Hepatocyte (in vitro differentiated cells): ENCODE data around the gene PI4KA.

Source experiments
- CTCF ChIP-seq: fragments of 200-600 bp; sonication (generic); IDR thresholded peaks from 2 replicates; pipeline ENCODE4 v1.5.1; 2016; ENCODE audit warnings: antibody characterized with exemption, mild to moderate bottlenecking; ENCODE audit not compliant: poor library complexity
- EZH2 ChIP-seq: fragments of 200-600 bp; sonication (generic); IDR thresholded peaks from 2 replicates; pipeline ENCODE4 v1.6.1; 2016; ENCODE audit warnings: antibody characterized with exemption, mild to moderate bottlenecking, borderline replicate concordance
- EZH2phosphoT487 ChIP-seq: fragments of 200-600 bp; sonication (generic); IDR thresholded peaks from one replicate; pipeline ENCODE4 v1.6.1; 2018; ENCODE audit warnings: antibody characterized with exemption, mild to moderate bottlenecking, low read depth, moderate library complexity; ENCODE audit not compliant: unreplicated experiment, severe bottlenecking

DNA sequence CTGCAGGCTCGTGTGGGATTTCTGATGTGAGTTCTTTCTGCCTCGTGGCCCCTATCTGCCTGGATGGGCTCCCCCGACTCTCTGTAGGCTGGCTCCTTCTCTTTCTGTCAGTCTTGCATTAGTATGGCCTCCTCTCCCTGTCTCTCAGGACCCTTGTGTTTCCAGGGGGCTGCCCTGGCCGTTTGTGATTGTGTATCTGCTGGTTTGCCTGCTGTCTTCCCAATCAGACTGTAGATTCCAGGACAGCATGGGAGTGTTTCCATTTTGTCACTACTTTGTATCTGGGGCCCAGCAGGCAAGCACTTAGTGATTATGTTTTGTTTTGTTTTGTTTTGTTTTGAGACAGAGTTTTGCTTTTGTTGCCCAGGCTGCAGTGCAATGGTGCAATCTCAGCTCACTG lies 25.8 kb upstream of the PI4KA start:
- no peak for TF ChIP-seq CTCF
- TF ChIP-seq EZH2, result no peak
- TF ChIP-seq EZH2phosphoT487, result no peak
